GM12872 (cell line): ENCODE results near the gene PTTG1.

Experiments
- TF ChIP-seq, protein P1 (sequence below): IDR thresholded peaks from 3 replicates; pipeline ENCODE4 v1.5.1; 2011; ENCODE audit warnings: low read depth, mild to moderate bottlenecking, low read length, moderate library complexity; ENCODE audit not compliant: insufficient read depth

PTTG1 gene

GRCh38 chr5:160438316-160439204 lies 16.9 kb downstream of the PTTG1 start:
- TF ChIP-seq, protein P1, sequence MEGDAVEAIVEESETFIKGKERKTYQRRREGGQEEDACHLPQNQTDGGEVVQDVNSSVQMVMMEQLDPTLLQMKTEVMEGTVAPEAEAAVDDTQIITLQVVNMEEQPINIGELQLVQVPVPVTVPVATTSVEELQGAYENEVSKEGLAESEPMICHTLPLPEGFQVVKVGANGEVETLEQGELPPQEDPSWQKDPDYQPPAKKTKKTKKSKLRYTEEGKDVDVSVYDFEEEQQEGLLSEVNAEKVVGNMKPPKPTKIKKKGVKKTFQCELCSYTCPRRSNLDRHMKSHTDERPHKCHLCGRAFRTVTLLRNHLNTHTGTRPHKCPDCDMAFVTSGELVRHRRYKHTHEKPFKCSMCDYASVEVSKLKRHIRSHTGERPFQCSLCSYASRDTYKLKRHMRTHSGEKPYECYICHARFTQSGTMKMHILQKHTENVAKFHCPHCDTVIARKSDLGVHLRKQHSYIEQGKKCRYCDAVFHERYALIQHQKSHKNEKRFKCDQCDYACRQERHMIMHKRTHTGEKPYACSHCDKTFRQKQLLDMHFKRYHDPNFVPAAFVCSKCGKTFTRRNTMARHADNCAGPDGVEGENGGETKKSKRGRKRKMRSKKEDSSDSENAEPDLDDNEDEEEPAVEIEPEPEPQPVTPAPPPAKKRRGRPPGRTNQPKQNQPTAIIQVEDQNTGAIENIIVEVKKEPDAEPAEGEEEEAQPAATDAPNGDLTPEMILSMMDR = peak; percentile 90

GRCh38 chr5:160439205-160439600 lies 17.5 kb downstream of the PTTG1 start:
- TF ChIP-seq, protein P1 = peak; percentile 86

DNA sequence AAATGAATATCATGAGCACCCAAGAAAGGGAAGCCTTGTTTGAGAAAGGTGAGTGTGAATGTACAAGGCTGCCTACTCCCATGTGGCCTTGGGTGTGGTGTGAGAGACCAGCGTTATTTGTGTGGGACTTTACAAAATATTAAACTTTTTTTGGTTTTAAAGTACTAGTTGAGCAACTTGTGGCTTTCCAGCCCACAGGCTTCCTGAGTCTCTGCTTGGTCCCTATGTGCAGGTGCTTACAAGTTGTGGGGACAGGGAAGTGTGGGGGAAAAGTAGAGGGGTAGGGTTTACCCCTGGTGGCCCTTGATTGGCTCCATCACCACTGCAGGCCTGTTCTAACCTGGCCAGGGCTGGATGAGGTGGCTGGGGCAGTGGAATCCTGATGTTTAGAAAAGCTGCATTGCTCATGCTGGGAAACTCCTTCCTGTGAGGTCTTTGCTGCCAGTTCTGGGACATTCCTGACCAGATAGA lies 19.7 kb downstream of the PTTG1 start:
- TF ChIP-seq, protein P1 = no peak

- TF ChIP-seq, protein P1 = no peak
Observed at GRCh38 chr5:160442824-160443431, 21.3 kb downstream of the PTTG1 start.

GRCh38 chr5:160444407-160444806 lies 22.8 kb downstream of the PTTG1 start:
- TF ChIP-seq, protein P1 = no peak

GRCh38 chr5:160445132-160445531 lies 23.5 kb downstream of the PTTG1 start:
- TF ChIP-seq, protein P1 = no peak

- TF ChIP-seq, protein P1 = no peak
Observed at GRCh38 chr5:160445751-160446150, 24.1 kb downstream of the PTTG1 start.
